T-helper 1 cell (primary cell): ENCODE results near the gene TSPAN9.
A peak's percentile ranks its signal among the peaks of the same experiment; 100 is the strongest.

Experiments
- DNase-seq, 5 donors: peaks; one replicate each; pipeline ENCODE4 v3.0.0-alpha.2; 2012 to 2020

The TSPAN9 gene

DNA sequence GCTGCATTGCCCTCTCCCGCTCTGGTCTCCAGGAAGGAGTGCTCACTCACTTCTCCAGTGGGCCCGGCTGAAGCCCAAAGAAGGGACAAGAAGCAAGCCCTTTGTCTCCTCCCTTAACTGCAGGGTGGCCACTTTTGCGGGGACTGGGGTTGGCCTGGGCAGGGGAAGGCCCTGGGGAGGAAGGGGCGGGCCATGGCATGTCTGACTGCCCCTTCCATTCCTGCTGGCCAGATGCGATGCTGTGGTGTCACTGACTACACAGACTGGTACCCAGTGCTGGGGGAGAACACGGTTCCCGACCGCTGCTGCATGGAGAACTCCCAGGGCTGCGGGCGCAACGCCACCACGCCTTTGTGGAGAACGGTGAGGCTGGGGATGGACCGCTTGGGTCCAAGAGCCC lies 203.8 kb downstream of the TSPAN9 start:
- no peak for DNase-seq

DNA sequence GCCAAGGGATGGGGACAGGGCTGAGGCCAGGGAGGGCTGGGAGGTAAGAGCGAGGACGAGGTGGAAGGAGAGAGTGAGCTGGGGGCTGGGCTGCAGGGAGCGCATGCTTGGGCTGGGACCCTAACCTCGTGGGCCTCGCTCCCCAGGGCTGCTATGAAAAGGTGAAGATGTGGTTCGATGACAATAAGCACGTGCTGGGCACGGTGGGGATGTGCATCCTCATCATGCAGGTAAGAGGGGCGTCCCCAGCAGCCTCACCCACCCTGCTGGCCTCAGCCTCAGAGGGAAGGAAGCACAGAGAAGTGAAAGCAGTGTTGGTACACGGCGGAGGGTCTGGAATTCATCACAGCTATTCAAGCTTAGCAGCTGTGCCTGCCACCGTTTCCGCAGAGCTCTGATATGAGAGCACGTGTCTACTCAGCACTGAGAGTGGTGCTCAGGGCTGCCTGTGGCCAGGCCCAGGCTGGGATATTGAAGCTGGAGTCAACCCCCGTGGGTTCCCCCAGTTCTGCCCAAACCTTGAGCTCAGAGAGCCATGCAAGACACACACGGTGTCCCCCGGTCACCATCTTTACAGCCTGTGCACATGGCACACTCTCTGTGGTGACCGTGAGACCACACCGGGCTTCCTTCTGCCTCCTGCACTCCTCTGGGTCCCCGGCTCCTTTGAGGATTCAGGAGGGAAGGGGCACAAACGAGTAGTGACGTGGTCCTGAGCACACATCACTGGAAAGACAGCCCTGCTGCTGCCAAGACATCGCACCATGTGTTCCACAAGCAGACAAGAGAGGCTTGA lies 204.6 kb downstream of the TSPAN9 start:
- DNase-seq, result no peak

DNA sequence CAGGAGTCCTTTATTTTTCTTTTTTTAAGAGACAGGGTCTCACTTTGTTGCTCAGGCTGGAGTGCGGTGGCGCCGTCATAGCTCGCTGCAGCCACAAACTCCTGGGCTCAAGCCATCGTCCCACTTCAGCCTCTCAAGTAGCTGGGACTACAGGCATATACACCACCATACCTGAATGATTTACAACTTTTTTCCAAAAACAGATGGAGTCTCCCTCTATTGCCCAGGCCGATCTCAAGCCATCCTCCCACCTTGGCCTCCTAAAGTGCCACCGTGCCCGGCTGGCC lies 205.1 kb downstream of the TSPAN9 start:
- DNase-seq, result no peak

DNA sequence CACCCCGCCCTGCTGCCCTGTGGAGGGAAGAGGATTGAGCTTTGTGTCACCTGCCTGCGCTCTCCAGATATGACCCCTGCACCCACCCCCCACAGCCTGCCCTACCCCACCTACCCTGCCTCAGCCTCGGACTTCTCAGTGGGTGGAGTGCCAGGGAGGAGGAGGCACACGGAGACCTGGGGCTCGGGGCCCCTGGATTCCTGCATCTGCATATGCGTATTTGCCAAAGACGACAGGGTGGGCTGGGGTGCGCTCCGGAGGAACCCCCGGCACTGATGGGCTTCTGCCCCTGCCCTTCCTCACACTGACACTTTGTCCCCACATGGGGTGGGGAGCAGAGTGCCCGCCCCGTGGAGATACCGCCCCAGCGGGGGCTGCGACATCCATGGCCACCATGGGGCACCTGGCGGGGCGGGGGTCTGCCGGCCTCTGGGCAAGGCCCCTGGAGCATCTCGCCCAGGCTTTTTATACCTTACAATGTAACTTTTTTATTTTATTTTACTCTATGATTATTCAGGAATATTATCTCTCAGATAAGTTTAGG lies 206.0 kb downstream of the TSPAN9 start:
- no peak for DNase-seq

DNA sequence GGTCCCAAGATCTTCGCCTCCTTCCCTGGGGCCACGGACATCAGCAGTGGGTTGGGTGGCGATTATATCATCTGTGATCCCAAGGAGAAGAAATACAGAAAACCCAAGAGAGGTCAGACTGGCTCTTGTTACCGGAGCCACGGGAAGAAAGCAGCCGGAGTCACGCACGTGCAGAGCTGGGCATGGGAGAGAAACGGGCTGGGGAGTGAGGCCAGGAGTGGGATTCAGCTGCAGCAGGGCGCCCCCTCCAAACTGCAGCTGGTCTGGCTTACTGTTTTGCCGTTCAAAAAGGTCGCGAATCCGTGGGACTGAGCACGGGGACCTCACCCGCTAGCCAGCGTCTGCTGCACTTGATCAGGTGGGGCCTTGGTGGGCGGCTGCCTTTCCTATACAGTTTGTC lies 207.2 kb downstream of the TSPAN9 start:
- no peak for DNase-seq

DNA sequence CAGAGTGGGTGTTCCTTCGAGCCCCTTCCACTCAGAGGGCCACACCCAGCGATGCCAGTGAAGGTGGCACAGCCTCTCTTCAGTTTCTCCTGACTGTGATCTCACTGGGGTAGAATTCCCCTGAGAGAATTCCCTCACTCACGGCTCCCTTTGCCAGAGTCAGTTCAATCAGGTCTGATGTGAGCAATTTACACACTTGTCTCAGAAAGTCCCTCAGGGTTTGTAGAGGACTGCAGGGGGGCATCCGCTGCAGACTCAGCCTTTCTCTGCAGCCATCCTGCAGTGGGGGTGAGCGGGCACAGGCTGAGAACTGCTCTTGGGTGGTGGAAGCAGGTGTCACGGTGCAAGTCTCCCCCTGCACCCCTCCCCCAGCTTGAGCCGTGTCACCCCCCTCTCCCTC lies 208.4 kb downstream of the TSPAN9 start:
- no peak for DNase-seq

DNA sequence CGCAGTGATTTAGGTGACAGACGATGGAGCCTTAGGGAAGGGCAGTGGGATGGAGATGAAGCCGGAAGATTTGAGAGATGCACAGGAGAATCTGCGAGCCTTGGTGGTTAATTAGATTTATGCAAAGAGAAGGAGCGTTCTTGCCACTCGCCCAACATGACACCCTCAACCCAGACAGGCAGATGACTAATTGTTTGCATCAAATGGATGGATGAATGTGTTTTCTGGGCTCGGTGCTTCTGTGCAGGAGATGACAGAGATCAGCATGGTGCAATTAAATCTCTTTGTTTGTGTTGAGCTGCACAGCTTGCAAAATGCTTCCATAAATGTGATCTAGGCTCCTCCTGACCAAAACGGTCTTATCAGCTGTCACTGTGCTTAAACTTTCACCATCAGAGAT lies 211.5 kb downstream of the TSPAN9 start:
- DNase-seq, result no peak

DNA sequence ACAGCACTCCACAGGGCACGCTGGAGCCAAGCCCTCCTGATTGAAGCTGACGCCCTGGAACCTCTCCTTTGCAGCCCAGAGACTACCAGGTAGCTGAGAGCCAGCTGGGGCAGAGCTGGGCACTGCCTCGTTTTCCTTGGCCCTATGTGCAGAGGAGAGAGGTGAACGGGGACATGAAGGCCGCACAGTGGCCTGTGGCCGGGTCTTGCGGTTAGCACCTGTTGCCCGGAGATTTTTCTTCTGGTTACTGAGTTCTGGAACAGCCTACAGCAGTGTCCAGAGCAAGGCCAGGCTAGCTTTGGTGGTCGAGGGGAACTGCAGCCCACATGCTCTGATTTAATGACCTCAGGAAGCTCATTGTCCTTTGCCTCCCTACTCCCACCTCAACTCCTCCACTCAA lies 212.5 kb downstream of the TSPAN9 start:
- DNase-seq, result no peak

DNA sequence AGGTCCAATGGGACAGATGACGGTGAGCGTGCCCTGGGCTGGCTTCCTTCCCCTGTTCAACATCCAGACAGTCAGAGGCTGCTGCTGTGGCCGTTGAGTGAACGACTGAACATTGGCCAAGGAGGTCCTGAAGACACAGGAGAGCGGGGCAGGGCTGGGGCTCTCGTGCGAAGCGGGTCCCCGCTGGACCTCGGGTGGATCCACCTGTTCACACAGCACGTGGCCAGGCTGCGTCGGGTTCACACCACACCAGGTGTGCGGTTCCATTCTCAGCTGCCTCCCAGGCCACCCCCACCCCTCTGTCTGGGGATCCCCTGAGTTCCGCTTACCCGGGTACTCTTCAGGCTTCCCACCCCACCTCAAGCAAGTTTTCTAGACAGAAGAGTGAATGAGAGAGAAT lies 214.8 kb downstream of the TSPAN9 start:
- no peak for DNase-seq

DNA sequence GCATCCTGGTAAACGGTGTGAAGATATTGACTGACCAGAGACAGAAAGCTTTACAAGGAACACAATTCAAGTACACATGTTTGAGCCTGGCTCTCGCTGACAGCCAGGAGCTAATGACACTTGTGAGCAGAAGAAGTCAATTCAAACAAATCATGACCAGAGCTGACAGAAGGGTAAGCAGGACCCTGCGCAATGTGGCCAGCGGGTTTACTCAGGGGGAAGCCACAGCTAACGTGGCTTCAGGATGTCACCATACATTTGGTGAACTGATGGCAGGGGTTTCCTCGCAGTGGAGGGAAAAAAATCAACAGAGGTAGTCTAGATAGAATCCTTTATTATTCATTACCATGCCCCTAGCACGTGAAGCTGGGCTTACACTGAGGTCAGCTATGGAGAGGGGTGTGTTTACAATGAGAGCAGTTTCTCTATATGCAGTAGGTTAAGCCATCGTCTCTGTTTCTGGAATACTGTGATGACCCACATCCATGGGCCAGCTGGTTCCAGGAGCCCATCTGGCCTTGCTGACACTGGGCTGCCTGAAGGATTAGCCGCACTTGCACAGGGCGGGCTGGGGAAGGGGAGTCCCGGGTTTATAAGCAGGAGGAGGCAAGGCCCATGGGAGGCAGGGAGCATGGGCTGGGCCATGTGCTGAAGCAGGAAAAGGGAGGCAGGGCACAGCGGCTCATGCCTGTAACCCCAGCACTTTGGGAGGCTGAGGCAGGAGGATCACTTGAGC lies 215.7 kb downstream of the TSPAN9 start:
- no peak for DNase-seq

DNA sequence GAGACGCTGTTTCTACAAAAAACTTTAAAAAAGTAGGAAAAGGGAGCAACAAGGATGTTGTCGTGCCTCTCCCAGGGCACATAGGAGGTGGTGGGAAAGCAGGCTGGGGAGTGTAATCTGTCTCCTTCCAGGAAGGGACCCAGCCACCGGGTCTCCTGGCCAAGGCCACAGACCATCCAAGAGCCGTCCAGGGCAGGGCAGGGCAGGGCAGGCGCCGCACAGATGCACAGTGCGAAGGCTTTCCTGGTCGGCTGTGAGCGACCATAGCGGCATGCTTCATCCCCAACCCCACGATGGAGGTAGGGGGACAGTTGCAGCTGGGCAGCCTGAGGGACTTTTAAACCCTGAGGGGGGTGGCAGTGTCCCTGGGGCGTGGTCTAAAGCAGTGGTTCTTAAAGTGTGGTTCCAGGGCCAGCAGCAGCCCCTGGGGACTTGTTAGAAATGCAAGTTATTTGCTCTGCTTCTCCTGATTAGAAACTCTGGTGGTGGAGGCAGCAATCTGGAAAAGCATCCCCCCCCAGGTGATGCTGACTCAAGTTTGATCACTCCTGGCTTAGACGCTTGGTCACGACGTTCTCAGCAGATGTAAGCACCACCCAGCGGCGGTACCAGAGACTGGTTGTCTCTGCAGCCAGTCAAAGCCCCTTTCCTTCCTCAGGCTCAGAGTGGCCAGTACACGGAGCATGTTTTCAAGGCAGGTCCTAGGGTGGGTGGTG lies 216.4 kb downstream of the TSPAN9 start:
- DNase-seq, result no peak

DNA sequence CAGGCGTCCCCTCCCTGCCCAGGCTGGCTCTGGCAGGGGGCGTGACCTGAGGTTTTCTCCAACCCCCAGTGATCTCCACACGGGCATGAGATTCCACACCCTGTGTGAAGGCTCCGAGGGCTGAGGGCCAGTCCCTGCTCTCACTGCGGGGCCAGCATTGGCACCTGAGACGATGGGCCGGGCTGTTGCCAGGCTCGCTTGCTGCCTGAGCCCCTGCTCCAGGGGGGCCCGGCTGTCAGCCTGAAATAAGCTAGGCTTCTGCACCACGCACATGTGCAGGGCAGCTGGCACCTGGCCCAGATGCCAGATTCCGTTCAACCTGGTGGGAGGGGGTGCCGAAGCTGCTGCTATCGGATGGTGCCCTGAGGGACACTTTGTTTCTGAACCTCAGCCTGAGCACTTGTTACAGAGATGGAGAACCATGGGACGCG lies 217.3 kb downstream of the TSPAN9 start:
- no peak for DNase-seq

DNA sequence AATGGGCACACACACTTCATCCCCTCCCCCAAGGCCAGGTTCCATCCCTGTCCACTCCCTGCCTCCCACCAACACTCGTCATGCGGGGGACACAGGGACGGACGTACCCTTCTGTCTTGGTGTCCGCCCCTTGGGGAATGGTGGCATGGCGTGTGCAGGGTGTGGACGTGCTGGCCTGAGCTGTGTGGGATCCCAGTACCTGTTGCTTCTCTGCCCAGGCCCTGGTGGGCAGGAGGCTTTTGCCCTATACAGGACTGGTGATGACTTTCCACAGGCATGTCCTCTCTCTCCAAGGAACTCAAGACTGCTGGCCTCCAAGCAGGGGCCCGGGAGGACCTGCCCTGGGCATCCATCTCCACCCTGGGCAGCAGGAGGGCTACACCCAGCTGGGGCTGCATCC lies 218.0 kb downstream of the TSPAN9 start:
- DNase-seq, result no peak

DNA sequence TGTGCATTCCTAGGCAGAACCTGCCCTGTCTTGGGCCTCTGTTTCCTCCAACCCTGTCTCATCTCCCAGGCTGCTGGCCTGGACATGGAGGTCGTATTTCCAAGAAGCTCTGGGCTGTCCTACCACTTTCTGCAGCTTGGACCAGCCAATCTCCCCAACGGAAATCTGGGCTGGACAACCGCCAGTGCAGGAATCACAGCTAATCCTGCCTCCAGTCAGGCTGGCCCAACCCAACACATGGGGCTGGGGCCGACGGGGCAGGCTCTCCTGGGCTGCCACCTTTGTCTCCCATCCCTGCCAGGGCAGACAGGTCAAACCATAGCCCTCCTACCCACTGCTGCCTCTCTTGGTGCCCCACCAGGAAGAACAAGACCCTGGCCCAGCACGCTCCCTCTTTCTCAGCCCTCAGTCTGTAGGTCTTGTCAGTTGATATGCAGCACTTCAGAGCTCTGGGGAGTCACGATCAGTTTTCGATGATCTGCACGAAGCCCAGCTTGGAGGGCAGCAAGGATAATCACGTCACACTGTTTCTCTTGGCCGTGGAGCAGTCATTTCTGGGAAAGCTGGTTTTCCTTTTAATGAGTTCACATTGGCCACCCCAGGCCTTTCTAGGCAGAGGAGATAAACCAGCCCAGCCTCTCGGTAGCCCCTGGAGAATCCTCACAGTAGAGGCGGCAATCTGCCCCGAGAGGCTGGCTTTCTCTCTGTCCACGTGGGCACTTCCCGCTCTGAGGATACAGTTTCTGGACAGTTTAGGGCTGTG lies 218.6 kb downstream of the TSPAN9 start:
- DNase-seq, result no peak

DNA sequence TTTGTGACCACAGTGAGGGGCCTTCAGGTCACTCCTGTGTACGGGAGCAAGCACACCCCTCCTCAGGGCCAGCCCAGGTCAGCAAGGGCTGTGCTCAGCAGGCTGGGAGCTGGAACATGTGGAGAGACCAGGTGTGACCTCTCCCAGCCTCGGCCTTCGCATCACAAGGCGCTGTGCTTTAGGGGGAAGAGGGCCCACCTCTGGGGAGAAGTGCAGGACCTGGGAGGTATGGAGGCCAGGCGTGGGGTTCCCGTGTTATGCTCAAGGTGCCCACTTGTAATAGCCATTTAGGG lies 219.2 kb downstream of the TSPAN9 start:
- no peak for DNase-seq

DNA sequence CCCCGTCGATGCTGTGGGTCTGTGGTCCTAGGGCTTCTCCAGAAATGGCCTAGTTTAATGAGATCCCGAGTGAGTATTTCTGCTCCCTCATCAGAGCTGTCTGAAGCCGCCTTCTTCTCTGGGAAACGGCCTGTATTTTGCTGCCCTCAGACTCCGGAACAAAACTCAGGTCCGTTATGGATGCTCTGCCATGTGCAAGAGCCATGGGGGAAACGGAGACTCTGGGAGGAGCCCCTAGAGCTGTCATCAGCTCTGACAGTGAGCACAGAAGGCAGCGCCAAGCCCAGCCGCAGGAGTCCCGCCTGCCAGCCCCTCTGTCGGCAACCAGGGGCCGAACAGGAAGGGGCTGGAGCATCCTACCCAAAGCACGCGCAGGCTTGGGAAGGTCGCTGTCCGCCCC lies 221.4 kb downstream of the TSPAN9 start:
- no peak for DNase-seq

DNA sequence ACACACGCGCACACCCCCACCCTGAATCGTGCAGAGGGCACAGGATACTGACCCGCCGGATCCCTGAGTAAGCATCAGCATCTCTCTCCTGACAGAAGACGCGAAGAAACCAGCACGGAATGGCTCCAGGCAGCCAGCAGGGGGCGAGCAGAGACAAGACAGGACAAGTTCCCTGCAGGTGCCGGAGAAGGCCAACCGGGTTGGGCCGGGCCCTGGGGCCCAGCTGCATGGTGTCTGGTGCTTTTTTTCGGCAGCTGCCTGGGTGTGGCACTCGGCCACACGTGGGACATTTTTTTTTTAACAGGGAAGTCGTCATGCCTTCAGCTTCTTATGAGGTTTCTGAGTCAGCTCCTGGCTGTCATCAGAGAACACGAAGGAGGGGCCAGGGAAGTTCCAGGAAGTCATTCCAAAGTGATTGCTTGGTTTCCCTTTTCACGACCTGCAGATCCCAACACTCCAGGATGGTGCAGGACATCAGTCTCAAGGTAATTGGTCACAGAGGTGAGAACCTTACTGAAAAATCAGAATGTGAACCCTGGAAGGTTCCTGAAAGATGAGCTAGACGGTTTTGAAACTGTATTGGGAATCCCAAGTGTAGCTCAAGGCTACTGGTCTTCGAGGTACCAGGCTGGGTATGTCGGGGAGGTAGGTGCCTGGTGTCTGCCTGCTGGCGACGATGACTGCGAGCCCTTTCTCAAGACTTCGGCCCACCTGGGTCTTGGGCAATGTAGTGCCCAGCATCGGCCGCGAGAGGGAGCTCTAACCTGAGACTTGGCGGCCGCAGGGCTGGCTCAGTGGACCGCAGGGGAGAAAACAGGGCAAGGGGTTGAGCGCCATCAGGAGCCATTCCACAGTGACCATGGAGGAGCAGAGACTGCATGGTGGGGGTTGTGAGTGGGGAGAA lies 223.0 kb downstream of the TSPAN9 start:
- DNase-seq, result peak; percentile 52 to 76 (median 71)

DNA sequence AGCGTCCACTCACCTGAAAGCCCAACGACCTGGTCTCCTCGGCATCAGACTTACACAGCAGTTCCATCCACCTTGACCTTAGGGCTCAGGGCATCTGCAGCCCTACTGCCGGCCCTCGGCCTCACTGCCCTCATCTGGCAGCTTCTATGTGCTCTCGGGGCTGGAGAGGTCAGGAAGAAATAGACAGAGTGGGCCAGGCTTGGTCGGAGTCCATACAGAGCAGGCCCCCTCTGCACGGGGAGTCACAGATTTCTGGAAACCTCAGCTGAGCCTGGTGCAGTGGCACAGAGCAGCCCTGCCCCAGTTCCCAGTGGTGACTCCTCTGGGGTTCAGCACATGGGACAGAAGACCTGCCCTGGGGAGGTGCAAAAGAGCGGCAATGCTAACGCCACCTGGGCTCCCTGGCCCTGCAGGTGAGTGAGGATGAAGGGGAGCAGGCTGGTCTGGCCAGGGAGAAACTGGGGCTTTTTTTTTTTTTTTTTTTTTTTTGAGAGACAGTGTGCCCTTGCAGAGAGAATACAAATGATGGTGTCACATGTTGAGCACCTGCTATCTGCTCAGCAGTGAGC lies 223.7 kb downstream of the TSPAN9 start:
- DNase-seq, result no peak

DNA sequence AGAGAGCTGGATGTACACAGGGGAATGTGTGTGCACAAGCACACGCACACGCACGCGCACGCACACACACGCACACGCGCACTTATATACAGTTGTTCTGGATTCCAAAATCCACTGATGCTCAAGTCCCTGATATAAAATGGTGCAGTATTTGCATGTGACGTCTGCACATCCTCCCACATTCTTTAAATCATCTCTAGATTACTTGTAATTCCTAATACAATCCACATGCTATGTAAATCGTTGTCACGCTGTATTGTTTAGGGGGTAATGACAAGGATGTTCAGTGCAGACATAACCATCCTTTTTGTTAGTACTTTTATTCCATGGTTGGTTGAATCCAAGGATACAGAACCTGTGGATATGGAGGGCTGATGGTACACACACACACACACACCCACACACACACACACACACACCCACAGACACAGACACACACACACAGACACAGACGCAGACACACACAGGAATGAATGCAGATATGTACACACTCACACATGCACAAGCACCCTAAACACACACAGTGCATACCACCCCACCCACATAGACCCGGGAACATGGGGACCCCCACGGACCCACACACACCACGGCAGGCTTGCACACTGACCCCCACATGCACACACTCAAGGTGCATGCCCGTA lies 225.3 kb downstream of the TSPAN9 start:
- DNase-seq, result no peak

DNA sequence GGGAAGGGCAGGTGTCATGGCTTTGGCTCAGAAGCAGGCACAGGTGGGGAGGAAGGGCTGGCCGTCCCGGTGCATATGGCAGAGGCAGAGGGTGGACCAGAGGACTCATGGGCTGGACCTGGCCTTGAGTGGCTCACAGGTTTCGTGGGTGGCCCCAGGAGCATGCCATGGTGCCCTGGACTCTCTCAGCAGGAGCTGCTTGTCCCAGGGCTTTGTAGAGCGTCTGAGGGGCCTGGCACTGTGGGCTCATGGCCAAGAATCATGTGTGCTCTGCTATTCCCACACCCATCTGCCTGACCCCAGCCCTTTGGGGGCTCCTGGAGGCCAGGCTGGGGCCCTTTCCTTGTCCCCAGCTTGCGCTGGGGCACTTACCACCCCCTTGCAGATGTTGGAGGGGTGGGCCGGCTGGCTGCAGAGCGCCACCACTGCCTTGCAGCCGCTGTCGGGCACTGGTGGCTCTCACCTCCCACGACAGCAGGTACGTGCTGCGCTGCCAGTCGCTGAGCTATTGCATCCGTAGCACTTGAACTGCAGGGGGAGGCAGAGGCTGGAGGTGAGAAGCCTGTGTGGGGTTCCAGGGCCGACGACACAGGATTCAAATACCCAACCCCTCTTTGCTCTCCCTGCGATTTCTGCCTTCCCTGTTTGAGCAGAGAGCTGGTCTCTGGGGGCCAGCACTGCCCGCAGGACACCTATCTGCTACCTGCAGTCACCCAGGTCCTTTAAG lies 226.4 kb downstream of the TSPAN9 start:
- no peak for DNase-seq
